ENCODE measurements around the gene SUPT3H. TPM values are rescaled to one million over a fixed set of nuclear protein-coding genes. Genes with fewer than 3 reads are reported as not detected.

The SUPT3H gene
- total and polyA plus RNA-seq, 2 of the 8 experiments (the other 6 are each of a cell fraction or from before 2014, with no cell fraction given) = 18.8 to 23.0 TPM

GRCh38 chr6:45297320-45297719, 80.4 kb downstream of the SUPT3H start:
- H2BK120ac ChIP-seq (replicated peaks; ENCODE audit: low read depth, low read length) = no peak overlapping the region
- no peak for DNase-seq (ENCODE audit: low read depth in 1 of 2, low spot score in 2 of 2)
- H4K8ac ChIP-seq (ENCODE audit: extremely low read depth, insufficient read depth, low read length) = no peak overlapping the region
- no peak overlapping the region for H3K4me2 ChIP-seq (ENCODE audit: insufficient read depth in 1 of 2, low read depth in 2 of 2, low read length in 2 of 2)
- POLR2A ChIA-PET (ENCODE audit: partially characterized antibody) = no interaction called here
- no peak overlapping the region for H3K23ac ChIP-seq (ENCODE audit: insufficient read length)
- TF ChIP-seq SP1 (IDR thresholded peaks at IDR 0.05; ENCODE audit: low read depth, low read length) = no peak
- no peak for TF ChIP-seq CHD1 (IDR thresholded peaks at IDR 0.05; ENCODE audit: low read depth, low read length)
- no peak for TF ChIP-seq NRF1 (IDR thresholded peaks at IDR 0.05; ENCODE audit: low read depth, low read length)
- no peak for TF ChIP-seq CTBP2 (IDR thresholded peaks at IDR 0.05; ENCODE audit: borderline replicate concordance, insufficient read depth, insufficient read length, low read length)
- no peak for TF ChIP-seq E2F6 (IDR thresholded peaks at IDR 0.05)
- no peak for TF ChIP-seq EGR1 (IDR thresholded peaks at IDR 0.05; ENCODE audit: borderline replicate concordance, low read depth, low read length)
- TF ChIP-seq SP2 (IDR thresholded peaks at IDR 0.05; ENCODE audit: low read length) = no peak
- TF ChIP-seq POU5F1 (IDR thresholded peaks at IDR 0.05; ENCODE audit: low read depth, low read length) = no peak
- no peak overlapping the region for H4K91ac ChIP-seq (replicated peaks; ENCODE audit: insufficient read length, low read length)
- H2BK12ac ChIP-seq (ENCODE audit: low read depth, low read length) = no peak overlapping the region
- CTCF ChIA-PET (ENCODE audit: partially characterized antibody) = interaction anchor here (0.6 kb wide), 1 partner anchor 70 kb away, joined by 3 read pairs; no protein-coding TSS in a partner anchor
- H2BK20ac ChIP-seq (ENCODE audit: low read length) = no peak overlapping the region
- no peak overlapping the region for H2BK15ac ChIP-seq (ENCODE audit: low read length)
- H2BK5ac ChIP-seq (ENCODE audit: low read depth, low read length) = no peak overlapping the region
- H3K4ac ChIP-seq (replicated peaks; ENCODE audit: insufficient read length, low read depth, low read length) = no peak overlapping the region
- H2AFZ ChIP-seq (ENCODE audit: low read length) = no peak overlapping the region
- H3K79me1 ChIP-seq (ENCODE audit: low read depth, low read length) = no peaks in the 10 kb centered on the region
- H3K4me3 ChIP-seq (ENCODE audit: extremely low read depth in 1 of 4, insufficient read depth in 2 of 4, low read depth in 3 of 4, low read length in 4 of 4) = no peak overlapping the region
- no peaks in the 10 kb centered on the region for H3K79me2 ChIP-seq (ENCODE audit: control insufficient read depth in 1 of 2, insufficient read depth in 2 of 2, low read length in 2 of 2)
- no peak overlapping the region for H2AK5ac ChIP-seq (ENCODE audit: low read depth, low read length)
- no peak overlapping the region for H4K5ac ChIP-seq (ENCODE audit: insufficient read length, low read depth, low read length)
- H3K27ac ChIP-seq (ENCODE audit: low read depth, low read length) = no peak overlapping the region
- H3K14ac ChIP-seq (ENCODE audit: insufficient read length) = no peak overlapping the region
- no peak for FAIRE-seq
- H3K4me1 ChIP-seq (replicated peaks in 1 of 4; ENCODE audit: control insufficient read depth in 3 of 4, insufficient read depth in 4 of 4, low read length in 3 of 4) = no peaks in the 10 kb centered on the region
- H3K27me3 ChIP-seq (replicated peaks in 1 of 4; ENCODE audit: control insufficient read depth in 3 of 4, extremely low read depth in 1 of 4, insufficient read depth in 3 of 4, low read length in 3 of 4) = no peaks in the 10 kb centered on the region
- H3K23me2 ChIP-seq (ENCODE audit: low read depth, low read length) = no peaks in the 10 kb centered on the region
- no peaks in the 10 kb centered on the region for H4K20me1 ChIP-seq (replicated peaks in 1 of 2; ENCODE audit: control insufficient read depth in 1 of 2, insufficient read depth in 2 of 2, low read length in 2 of 2)
- H3K9ac ChIP-seq (replicated peaks in 1 of 4; ENCODE audit: extremely low read depth in 1 of 4, low read depth in 3 of 4, low read length in 3 of 4) = no peak overlapping the region
- H3K18ac ChIP-seq (ENCODE audit: extremely low read depth, low read length) = no peak overlapping the region
- no peaks in the 10 kb centered on the region for H3K9me3 ChIP-seq (ENCODE audit: insufficient read depth in 2 of 2, low read depth in 1 of 2, low read length in 1 of 2)
- no peaks in the 10 kb centered on the region for H3K36me3 ChIP-seq (ENCODE audit: control insufficient read depth in 2 of 4, insufficient read depth in 4 of 4, low read length in 3 of 4)
- no peak overlapping the region for H3K56ac ChIP-seq (replicated peaks; ENCODE audit: insufficient read length, low read depth, low read length)
